Endothelial cell of umbilical vein (primary cell): ENCODE data around the gene CCSER2.

Experiments
- CTCF ChIP-seq, 2 donors: IDR thresholded peaks; 1 replicate in 1 of 2; 2 replicates in 1 of 2; pipeline ENCODE4 v1.5.1; 2011; ENCODE audit warnings: low read length in 2 of 2, mild to moderate bottlenecking in 2 of 2, moderate library complexity in 2 of 2, control low read depth in 1 of 2, inconsistent platforms in 1 of 2, low read depth in 1 of 2; ENCODE audit not compliant: insufficient read depth in 1 of 2; ENCODE audit errors: extremely low read depth in 1 of 2
- EZH2 ChIP-seq: IDR thresholded peaks from 2 replicates; pipeline ENCODE4 v1.6.1; 2012; ENCODE audit warnings: borderline replicate concordance, low read depth, mild to moderate bottlenecking, moderate library complexity, low read length, inconsistent platforms; ENCODE audit not compliant: severe bottlenecking
- GATA2 ChIP-seq: IDR thresholded peaks from 2 replicates; pipeline ENCODE4 v1.7.0; 2011; ENCODE audit warnings: low read depth, mild to moderate bottlenecking, moderate library complexity, mixed read lengths, low read length; ENCODE audit not compliant: insufficient read length, insufficient read depth
- MYC ChIP-seq: IDR thresholded peaks from one replicate; pipeline ENCODE4 v1.6.1; 2011; ENCODE audit warnings: mild to moderate bottlenecking, low read depth, low read length
- POLR2A ChIP-seq: IDR thresholded peaks from 2 replicates; pipeline ENCODE4 v1.6.1; 2012; ENCODE audit warnings: low read depth, mild to moderate bottlenecking, control low read depth, low read length
- POLR2AphosphoS5 ChIP-seq: IDR thresholded peaks from 2 replicates; pipeline ENCODE4 v1.6.1; 2012; ENCODE audit warnings: low read depth, mild to moderate bottlenecking, control low read depth, low read length, moderate library complexity; ENCODE audit not compliant: insufficient read depth

GRCh38 chr10:84329986-84330651, 1.7 kb downstream of the CCSER2 start:
- no peak for TF ChIP-seq CTCF (IDR thresholded peaks at IDR 0.05; ENCODE audit: extremely low read depth in 1 of 2, insufficient read depth in 1 of 2, low read depth in 1 of 2, low read length in 2 of 2)
- no peak for TF ChIP-seq EZH2
- TF ChIP-seq MYC: no peak
- no peak for TF ChIP-seq GATA2
- no peak for TF ChIP-seq POLR2A
- TF ChIP-seq POLR2AphosphoS5: no peak
